IMR-90 (cell line): ENCODE data around the gene TAAR9. TPM values are rescaled to one million over a fixed set of nuclear protein-coding genes. Genes with fewer than 3 reads are reported as not detected.

ENCODE experiments used
- ATAC-seq: fragments of 200-7000 bp; cut with Tn5 transposase; 2 replicates; pipeline ENCODE4 v1.9.1; 2020; ENCODE audit warnings: low read depth, mild to moderate bottlenecking, moderate library complexity
- BruUV-seq: library from RNA; stranded (reverse); fragments of 400-500 nt; replicated peaks from 2 replicates; lab custom pipeline; 2021; lab: Mats Ljungman, UMichigan
- CTCF ChIA-PET: fragments of 300-600 bp; formaldehyde crosslinking; extraction: SDS; loops from one replicate; lab custom pipeline; 2021; ENCODE audit warnings: antibody characterized with exemption; lab: Yijun Ruan, JAX
- POLR2A ChIA-PET: fragments of 300-600 bp; sonication (Branson Sonifier 250); formaldehyde crosslinking; loops from one replicate; lab custom pipeline; 2022; ENCODE audit warnings: antibody characterized with exemption; ENCODE audit not compliant: unreplicated experiment; lab: Charles Lee
- DNase-seq: peaks from one replicate; pipeline ENCODE4 v3.0.0; 2013
- H2AFZ ChIP-seq: replicated peaks from 2 replicates; pipeline ENCODE3; 2013; ENCODE audit warnings: low read length, mild to moderate bottlenecking; ENCODE audit not compliant: poor library complexity
- H2AK5ac ChIP-seq: 2 replicates; pipeline ENCODE4 v1.6.1; 2013; ENCODE audit warnings: low read depth, low read length, inconsistent platforms
- H2AK9ac ChIP-seq: replicated peaks from 2 replicates; pipeline ENCODE3; 2013; ENCODE audit warnings: mild to moderate bottlenecking, low read depth, low read length, moderate library complexity; ENCODE audit not compliant: poor library complexity
- H2BK120ac ChIP-seq: 2 replicates; pipeline ENCODE4 v1.6.1; 2013; ENCODE audit warnings: low read depth, low read length, inconsistent platforms
- H2BK15ac ChIP-seq: 3 replicates; pipeline ENCODE4 v1.6.1; 2013; ENCODE audit warnings: low read depth, low read length, inconsistent platforms
- H2BK20ac ChIP-seq: 2 replicates; pipeline ENCODE4 v1.6.1; 2013; ENCODE audit warnings: low read depth, mild to moderate bottlenecking, inconsistent platforms, low read length, moderate library complexity
- H2BK5ac ChIP-seq: 2 replicates; pipeline ENCODE4 v1.6.1; 2013; ENCODE audit warnings: mild to moderate bottlenecking, low read depth, low read length, inconsistent platforms; ENCODE audit not compliant: poor library complexity, severe bottlenecking
- H3K14ac ChIP-seq: replicated peaks from 2 replicates; pipeline ENCODE4 v1.6.1; 2013; ENCODE audit warnings: low read depth, low read length, inconsistent platforms
- H3K18ac ChIP-seq: 2 replicates; pipeline ENCODE4 v1.6.1; 2013; ENCODE audit warnings: low read depth, low read length, control low read depth
- H3K23ac ChIP-seq: 2 replicates; pipeline ENCODE4 v1.6.1; 2013; ENCODE audit warnings: low read depth, low read length, inconsistent platforms
- H3K27ac ChIP-seq: 2 replicates; pipeline ENCODE4 v1.5.1; 2013; ENCODE audit warnings: mild to moderate bottlenecking, control low read depth, low read length; ENCODE audit not compliant: insufficient read depth
- H3K27me3 ChIP-seq: 2 replicates; pipeline ENCODE4 v1.6.1; 2013; ENCODE audit warnings: low read length; ENCODE audit not compliant: control insufficient read depth, insufficient read depth
- H3K36me3 ChIP-seq: 2 replicates; pipeline ENCODE4 v1.6.1; 2013; ENCODE audit warnings: low read length, mixed read lengths; ENCODE audit not compliant: control insufficient read depth, insufficient read depth
- H3K4ac ChIP-seq: 2 replicates; pipeline ENCODE4 v1.6.1; 2013; ENCODE audit warnings: low read depth, low read length, inconsistent platforms
- H3K4me1 ChIP-seq: 2 replicates; pipeline ENCODE4 v1.6.1; 2013; ENCODE audit warnings: low read length, mixed read lengths; ENCODE audit not compliant: control insufficient read depth, insufficient read depth
- H3K4me2 ChIP-seq: 2 replicates; pipeline ENCODE4 v1.6.1; 2013; ENCODE audit warnings: low read depth, mild to moderate bottlenecking, control low read depth, low read length, moderate library complexity
- H3K4me3 ChIP-seq: 2 replicates; pipeline ENCODE4 v1.5.1; 2013; ENCODE audit warnings: low read depth, mild to moderate bottlenecking, control low read depth, low read length, moderate library complexity; ENCODE audit not compliant: insufficient read depth
- H3K56ac ChIP-seq: 2 replicates; pipeline ENCODE4 v1.6.1; 2013; ENCODE audit warnings: low read length, inconsistent platforms; ENCODE audit not compliant: insufficient read depth; ENCODE audit errors: extremely low read depth
- H3K79me1 ChIP-seq, 2 experiments: 2 replicates each; pipeline ENCODE4 v1.6.1; 2013; ENCODE audit warnings: low read length in 2 of 2, inconsistent platforms in 1 of 2, low read depth in 1 of 2
- H3K9ac ChIP-seq: 2 replicates; pipeline ENCODE4 v1.6.1; 2013; ENCODE audit warnings: low read depth, low read length, control low read depth
- H3K9me1 ChIP-seq: 2 replicates; pipeline ENCODE4 v1.6.1; 2013; ENCODE audit warnings: low read length, inconsistent platforms; ENCODE audit not compliant: insufficient read depth
- H3K9me3 ChIP-seq: 2 replicates; pipeline ENCODE4 v1.6.1; 2013; ENCODE audit warnings: low read length; ENCODE audit not compliant: control insufficient read depth, insufficient read depth
- H4K20me1 ChIP-seq: 2 replicates; pipeline ENCODE4 v1.6.1; 2013; ENCODE audit warnings: low read length, inconsistent platforms; ENCODE audit not compliant: insufficient read depth
- H4K5ac ChIP-seq: 2 replicates; pipeline ENCODE4 v1.6.1; 2013; ENCODE audit warnings: mild to moderate bottlenecking, low read depth, low read length, control low read depth
- H4K8ac ChIP-seq, 2 experiments: 2 replicates each; pipeline ENCODE4 v1.6.1; 2013; ENCODE audit warnings: low read depth in 2 of 2, low read length in 2 of 2, control low read depth in 1 of 2, inconsistent platforms in 1 of 2
- H4K91ac ChIP-seq: 2 replicates; pipeline ENCODE4 v1.6.1; 2013; ENCODE audit warnings: low read depth, low read length, inconsistent platforms; ENCODE audit not compliant: insufficient read depth
- CHD1 ChIP-seq: IDR thresholded peaks from 2 replicates; pipeline ENCODE4 v1.6.1; 2012; ENCODE audit warnings: low read depth, low read length, improper control_type of control experiment
- MAFK ChIP-seq: IDR thresholded peaks from 2 replicates; pipeline ENCODE4 v1.6.1; 2012; ENCODE audit warnings: low read depth, low read length, improper control_type of control experiment
- MAZ ChIP-seq: IDR thresholded peaks from 2 replicates; pipeline ENCODE4 v1.6.1; 2012; ENCODE audit warnings: low read depth, mild to moderate bottlenecking, low read length, improper control_type of control experiment, moderate library complexity, borderline replicate concordance
- RCOR1 ChIP-seq: IDR thresholded peaks from 2 replicates; pipeline ENCODE4 v1.6.1; 2012; ENCODE audit warnings: mild to moderate bottlenecking, low read length, improper control_type of control experiment; ENCODE audit not compliant: insufficient replicate concordance
- WGBS, 2 experiments: methylation state at CpG; one replicate each; pipeline versions ENCODE4 v1.1.5 to v1.1.7; 2013; ENCODE audit warnings: missing lambda C conversion rate in 2 of 2; ENCODE audit not compliant: insufficient read length in 1 of 2; ENCODE audit errors: extremely low coverage in 2 of 2; 5-methylcytosine and 5-hydroxymethylcytosine counted together
- dilution Hi-C: fragments of 300-500 bp; cut with HindIII; formaldehyde crosslinking; loops from one replicate; pipeline ENCODE4 v1.14.3; 2018; ENCODE audit warnings: low sequenced_read_pairs; ENCODE audit not compliant: unreplicated experiment
- in situ Hi-C: fragments of 300-500 bp; cut with MboI; formaldehyde crosslinking; loops from 3 replicates; pipeline ENCODE4 v1.14.3; 2019; ENCODE audit warnings: low sequenced_read_pairs, inconsistent platforms, mixed read lengths
- intact Hi-C: fragments of 100-400 bp; cut with micrococcal nuclease; formaldehyde crosslinking; loops from 2 replicates; pipeline ENCODE4 v1.10.0; 2022
- polyA plus RNA-seq, 3 experiments: library from polyadenylated mRNA; depleted of rRNA; stranded (reverse); fragments of >200 nt; gene quantifications; 2 replicates each; pipeline ENCODE4 v1.2.3, GENCODE V29; 2012; ENCODE audit warnings: low replicate concordance in 1 of 3
- total RNA-seq: library from RNA; depleted of rRNA; stranded (reverse); fragments of >200 nt; gene quantifications from 2 replicates; pipeline ENCODE4 v1.2.3, GENCODE V29; 2012

Gene TAAR9
- total and polyA plus RNA-seq, 2 of the 4 experiments (the other 2 are of a cell fraction), result not detected

DNA sequence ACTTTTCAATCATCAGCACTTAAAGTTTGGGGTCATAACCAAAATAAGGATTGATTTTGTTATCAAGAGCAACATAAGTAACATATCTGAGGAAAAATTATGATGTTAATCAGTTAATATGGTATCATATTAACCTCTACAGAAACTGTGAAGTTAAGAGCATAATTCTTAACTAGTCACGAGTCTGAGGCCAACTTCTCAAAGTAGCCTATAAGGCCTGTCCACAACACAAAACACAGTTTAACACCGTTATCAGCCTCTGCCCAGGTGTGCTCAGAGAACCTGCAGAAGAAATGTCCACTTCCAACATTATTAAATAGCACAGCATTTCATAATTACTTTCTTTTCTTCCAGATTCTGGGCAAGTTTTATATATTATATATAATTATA lies 26.3 kb upstream of the TAAR9 start:
- Histone ChIP-seq H3K27ac (no peak overlapping the region), H3K9me1 (0 out of 2 replicates have a peak, but pooled peaks cover 4% of the 10 kb centered on the region), H2AK5ac (peak overlapping the region; percentile 65), H2AK9ac (no peak overlapping the region), H3K36me3 (no peaks in the 10 kb centered on the region; the same call in 1 of the 2 replicates), H3K4me3 (peak overlapping the region; percentile 37), H4K91ac (no peak overlapping the region), H2AFZ (no peak overlapping the region), H3K14ac (peak overlapping the region; percentile 84; the same call in 1 of the 2 replicates), H3K4me2 (peak overlapping the region; percentile 99), H3K79me1 (peaks cover 24 to 44% of the 10 kb centered on the region in 2 experiments), H3K4me1 (peaks cover 4% of the 10 kb centered on the region), H4K20me1 (peaks cover 33% of the 10 kb centered on the region; the same call in 1 of the 2 replicates), H4K8ac (no peak overlapping the region), H3K56ac (no peak overlapping the region), H3K9me3 (no peaks in the 10 kb centered on the region), H3K27me3 (peaks cover 11% of the 10 kb centered on the region), H3K23ac (peak overlapping the region; percentile 67; the same call in 1 of the 2 replicates), H4K5ac (no peak overlapping the region), H3K9ac (peak overlapping the region; percentile 86; the same call in 1 of the 2 replicates), H2BK5ac (peak overlapping the region; percentile 26), H2BK20ac (no peak overlapping the region), H2BK120ac (no peak overlapping the region), H3K4ac (no peak overlapping the region), H3K18ac (no peak overlapping the region; the same call in 1 of the 2 replicates), H2BK15ac (no peak overlapping the region)
- in situ Hi-C loops (no loop called here), dilution Hi-C loops (no loop called here), intact Hi-C loops (no loop called here)
- no TSS peak for BruUV-seq
- ATAC-seq (no peak), DNase-seq (no peak)
- no CpG with 5 or more reads among the region's 2 CpGs for WGBS, 2 experiments
- ChIA-PET POLR2A (no interaction called here), CTCF (no interaction called here)
- TF ChIP-seq RCOR1, result no peak
- TF ChIP-seq MAZ, result no peak
- TF ChIP-seq MAFK, result no peak
- no peak for TF ChIP-seq CHD1
